NCI-H2107 treated with DMSO at 0.1 percent for 48 hours (cell line): Measurements from ENCODE around the gene DDX55.
A peak's percentile ranks its signal among the peaks of the same experiment; 100 is the strongest.

Source experiments
- DNase-seq: peaks from one replicate; lab custom pipeline; 2025; ENCODE audit not compliant: unreplicated experiment; lab: John Stamatoyannopoulos, UW

DDX55 gene

GRCh38 chr12:123608182-123608581 is 6.3 kb downstream of the DDX55 start:
- DNase-seq = no peak

- DNase-seq = no peak
Measured at GRCh38 chr12:123614110-123614509, 12.2 kb downstream of the DDX55 start.

- no peak for DNase-seq
Measured at GRCh38 chr12:123614531-123614930, 12.6 kb downstream of the DDX55 start.

- no peak for DNase-seq
Measured at GRCh38 chr12:123617144-123617543, 15.2 kb downstream of the DDX55 start.

- no peak for DNase-seq
Measured at GRCh38 chr12:123617580-123617979, 15.7 kb downstream of the DDX55 start.

GRCh38 chr12:123621101-123621500 is 19.2 kb downstream of the DDX55 start:
- no peak for DNase-seq

DNA sequence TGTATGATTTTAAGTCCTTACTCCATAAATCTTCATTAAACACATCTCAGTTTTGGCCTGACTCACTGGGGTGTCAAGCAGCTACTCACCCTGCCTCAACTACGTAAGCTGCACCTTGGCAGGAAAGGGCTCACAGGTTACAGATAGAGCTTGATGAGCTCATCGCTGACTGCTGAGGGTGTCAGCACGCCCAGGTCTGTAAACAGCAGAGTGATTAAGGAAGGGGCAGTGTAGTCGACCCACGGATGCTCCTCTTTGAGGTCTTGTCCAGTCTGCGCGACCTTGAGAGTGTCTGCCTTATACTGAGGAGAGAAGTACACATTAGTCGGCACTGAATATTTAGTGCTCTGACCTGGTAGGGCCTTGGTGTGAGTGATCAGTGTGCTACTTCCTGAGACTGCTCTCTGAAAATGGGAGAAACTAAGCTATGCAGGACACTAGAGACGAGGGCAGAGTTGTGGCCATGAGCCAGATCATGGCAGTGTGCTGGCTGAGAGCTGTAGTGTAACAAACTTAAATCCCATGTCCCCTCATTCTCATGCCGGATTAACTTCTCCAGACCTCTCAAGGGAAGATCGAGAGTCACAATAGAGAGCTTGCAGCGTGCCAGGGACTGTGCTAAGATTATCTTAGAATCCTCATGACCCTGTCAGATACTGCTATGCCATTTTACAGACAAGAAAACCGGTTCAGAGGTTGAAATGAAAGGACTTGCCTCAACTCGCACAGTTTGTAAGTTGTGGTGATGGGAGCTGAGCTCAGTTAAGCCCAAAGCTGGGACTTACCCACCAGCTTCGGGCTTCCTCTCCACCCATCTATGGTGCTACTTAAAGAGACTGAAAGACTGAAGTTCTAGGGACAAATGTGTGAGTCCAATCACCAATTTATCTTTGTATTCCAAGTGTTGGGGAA is 20.0 kb downstream of the DDX55 start:
- no peak for DNase-seq

DNA sequence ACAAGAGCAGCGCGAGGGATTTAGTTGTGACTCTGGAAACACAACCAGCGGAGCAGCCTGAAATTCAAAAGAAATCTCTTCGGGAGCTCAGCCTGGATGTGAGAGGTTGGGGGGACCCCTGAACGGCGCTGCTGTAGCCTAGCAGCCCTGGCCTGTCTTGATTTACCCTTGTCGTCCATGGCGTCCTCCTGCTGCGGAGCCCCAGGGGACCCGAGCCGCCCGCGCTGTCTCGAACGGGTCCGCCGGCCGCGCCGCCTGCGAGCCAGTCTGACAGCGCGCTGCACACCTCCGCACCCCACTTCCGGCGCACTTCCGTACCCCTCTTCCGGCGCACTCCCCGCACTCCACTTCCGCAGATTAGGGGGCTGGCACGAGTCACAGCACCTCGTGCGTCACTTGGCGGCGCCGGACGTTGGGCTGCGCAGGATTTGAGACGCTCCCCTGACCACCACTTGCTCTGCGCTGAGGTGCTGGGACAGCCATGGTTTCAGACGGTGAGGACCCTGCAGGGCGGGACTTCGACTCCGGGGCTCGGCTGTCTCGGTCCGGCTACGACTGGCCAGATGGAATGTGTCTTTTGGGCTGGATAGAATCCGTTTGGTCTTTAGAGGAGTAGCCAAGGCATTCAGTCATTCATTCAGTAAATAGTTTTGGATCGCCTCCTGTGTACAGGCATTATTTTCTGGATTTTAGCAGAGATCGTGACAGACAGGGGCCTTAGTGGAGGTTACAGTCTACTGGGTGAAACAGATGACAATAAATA is 31.7 kb downstream of the DDX55 start, which contains the start of the genes EIF2B1 and GTF2H3:
EIF2B1 (minus strand) TSS at position 308 of the 763 bp plus-strand sequence; CDS start at position 179, 129 bp downstream.
GTF2H3 (plus strand) TSS at position 451 of the 763 bp plus-strand sequence; CDS start at position 482, 31 bp downstream.
- peak; percentile 95 for DNase-seq

GRCh38 chr12:123634142-123634561 is 32.3 kb downstream of the DDX55 start:
- DNase-seq = no peak

DNA sequence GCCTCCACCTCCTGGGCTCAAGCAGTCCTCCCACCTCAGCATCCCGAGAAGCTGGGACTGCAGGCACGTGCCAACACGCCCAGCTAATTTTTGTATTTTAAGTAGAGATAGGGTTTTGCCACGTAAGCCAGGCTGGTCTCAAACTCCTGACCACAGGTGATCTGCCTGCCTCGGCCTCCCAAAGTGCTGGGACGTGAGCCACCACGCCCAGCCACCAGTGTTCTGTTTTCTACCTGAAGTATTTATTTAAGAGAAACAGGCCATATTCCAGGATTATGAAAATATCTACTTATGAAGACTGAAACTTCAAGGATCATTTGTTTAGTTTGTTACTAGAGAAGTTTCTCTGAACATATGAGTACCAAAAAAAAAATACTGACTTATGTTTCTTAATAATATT is 42.0 kb downstream of the DDX55 start:
- no peak for DNase-seq

GRCh38 chr12:123645380-123645779 is 43.5 kb downstream of the DDX55 start:
- DNase-seq = no peak

- DNase-seq = no peak
Measured at GRCh38 chr12:123645878-123646277, 44.0 kb downstream of the DDX55 start.

GRCh38 chr12:123648401-123648800 is 46.5 kb downstream of the DDX55 start:
- DNase-seq = no peak

DNA sequence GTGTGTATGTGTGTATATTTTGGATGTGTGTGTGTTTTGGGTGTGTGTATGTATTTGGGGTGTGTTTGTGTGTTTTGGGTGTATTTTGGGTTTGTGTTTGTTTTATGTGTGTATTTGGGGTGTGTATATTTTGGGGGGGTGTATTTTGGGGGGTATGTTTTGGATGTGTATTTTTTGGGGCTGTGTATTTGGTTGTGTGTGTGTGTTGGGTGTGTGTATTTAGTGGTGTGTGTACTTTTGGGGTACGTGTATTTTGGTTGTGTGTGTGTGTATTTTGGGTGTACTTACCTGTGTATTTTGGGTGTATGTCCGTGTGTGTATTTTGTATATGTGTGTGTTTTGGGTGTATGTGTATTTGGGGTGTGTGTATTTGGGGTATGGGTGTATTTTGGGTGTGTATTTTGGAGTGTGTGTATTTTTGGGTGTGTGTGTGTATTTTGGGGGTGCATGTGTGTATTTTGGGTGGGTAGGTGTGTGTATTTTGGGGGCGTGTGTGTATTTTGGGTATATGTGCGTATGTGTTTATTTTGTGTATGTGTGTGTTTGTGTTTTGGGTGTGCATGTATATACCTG is 52.3 kb downstream of the DDX55 start:
- DNase-seq = no peak

DNA sequence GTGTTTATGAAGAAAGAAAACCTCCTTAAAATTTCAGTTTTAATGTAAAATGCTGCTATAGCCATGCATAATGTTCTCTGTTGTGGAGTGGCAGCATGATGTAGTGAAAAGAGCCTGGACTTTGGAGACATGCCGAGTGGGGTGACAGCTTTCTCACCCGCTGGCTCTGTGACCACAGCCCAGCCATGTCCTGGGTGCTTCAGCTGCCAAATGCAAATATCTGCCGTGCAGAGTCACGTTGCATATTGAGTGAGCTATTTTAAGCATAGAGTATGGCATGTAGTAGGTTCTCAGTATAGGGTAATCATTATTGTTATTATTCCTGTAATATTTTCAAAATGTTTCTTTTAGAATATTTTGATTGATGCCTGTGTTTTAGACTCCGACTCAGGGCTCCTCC is 53.5 kb downstream of the DDX55 start:
- DNase-seq = peak; percentile 81

- DNase-seq = no peak
Measured at GRCh38 chr12:123656392-123656791, 54.5 kb downstream of the DDX55 start.

DNA sequence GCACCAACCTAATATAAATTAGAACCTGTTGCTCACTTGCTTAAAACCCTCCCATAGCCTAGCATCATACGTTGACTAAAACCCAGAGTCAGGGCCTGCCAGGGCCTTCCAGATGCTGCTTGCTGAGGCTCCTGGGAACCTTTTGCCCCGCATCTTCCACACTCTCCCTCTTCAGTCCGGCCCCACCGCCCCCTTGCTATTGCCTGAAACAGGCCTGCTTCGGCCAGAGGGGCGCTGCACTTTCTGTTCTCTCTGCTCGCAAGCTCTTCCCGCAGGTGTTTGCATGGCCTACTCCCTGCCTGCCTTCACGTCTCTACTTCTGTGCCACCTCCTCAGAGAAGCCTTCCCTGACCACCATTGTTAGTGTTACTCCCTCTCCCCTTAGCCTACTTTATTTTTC is 55.3 kb downstream of the DDX55 start:
- DNase-seq = no peak

GRCh38 chr12:123659996-123660727 is 58.3 kb downstream of the DDX55 start:
- DNase-seq = no peak

GRCh38 chr12:123667771-123668170 is 65.9 kb downstream of the DDX55 start:
- DNase-seq = no peak
